AG04450 (cell line): Measurements from ENCODE around the gene CLECL1. TPM values are rescaled to one million over a fixed set of nuclear protein-coding genes. Genes with fewer than 3 reads are reported as not detected.

Experiments
- CTCF ChIA-PET: fragments of 300-600, 350-600 bp; formaldehyde crosslinking; extraction: SDS; loops from one replicate; lab custom pipeline; 2022; ENCODE audit warnings: antibody characterized with exemption, inconsistent platforms; lab: Charles Lee
- POLR2A ChIA-PET: fragments of 350-600 bp; formaldehyde crosslinking; extraction: SDS; loops from one replicate; lab custom pipeline; 2021; ENCODE audit warnings: antibody characterized with exemption, inconsistent platforms; lab: Yijun Ruan, JAX
- DNase-seq: peaks from one replicate; pipeline ENCODE4 v3.0.0-alpha.2; 2011; ENCODE audit warnings: low read depth, low spot score
- H3K27ac ChIP-seq: one replicate; pipeline ENCODE4 v1.5.1; 2012; ENCODE audit warnings: low read depth, low read length, control low read depth
- H3K27me3 ChIP-seq: one replicate; pipeline ENCODE4 v1.6.0; 2012; ENCODE audit warnings: low read length; ENCODE audit not compliant: control insufficient read depth, insufficient read depth
- H3K4me3 ChIP-seq: 2 replicates; pipeline ENCODE4 v1.5.1; 2011; ENCODE audit warnings: mild to moderate bottlenecking, low read depth, low read length, control low read depth
- H3K9me3 ChIP-seq: 2 replicates; pipeline ENCODE4 v1.5.1; 2012; ENCODE audit warnings: low read length; ENCODE audit not compliant: control insufficient read depth, insufficient read depth
- polyA plus RNA-seq: library from polyadenylated mRNA; depleted of rRNA; stranded (reverse); fragments of >200 nt; gene quantifications from 2 replicates; pipeline ENCODE4 v1.2.3, GENCODE V29; 2011
- TF ChIP-seq, protein P1 (sequence below): IDR thresholded peaks from 2 replicates; pipeline ENCODE4 v1.5.1; 2011; ENCODE audit warnings: low read depth, low read length, control low read depth, inconsistent platforms

The CLECL1 gene
- polyA plus RNA-seq, 1 experiment: not detected

DNA sequence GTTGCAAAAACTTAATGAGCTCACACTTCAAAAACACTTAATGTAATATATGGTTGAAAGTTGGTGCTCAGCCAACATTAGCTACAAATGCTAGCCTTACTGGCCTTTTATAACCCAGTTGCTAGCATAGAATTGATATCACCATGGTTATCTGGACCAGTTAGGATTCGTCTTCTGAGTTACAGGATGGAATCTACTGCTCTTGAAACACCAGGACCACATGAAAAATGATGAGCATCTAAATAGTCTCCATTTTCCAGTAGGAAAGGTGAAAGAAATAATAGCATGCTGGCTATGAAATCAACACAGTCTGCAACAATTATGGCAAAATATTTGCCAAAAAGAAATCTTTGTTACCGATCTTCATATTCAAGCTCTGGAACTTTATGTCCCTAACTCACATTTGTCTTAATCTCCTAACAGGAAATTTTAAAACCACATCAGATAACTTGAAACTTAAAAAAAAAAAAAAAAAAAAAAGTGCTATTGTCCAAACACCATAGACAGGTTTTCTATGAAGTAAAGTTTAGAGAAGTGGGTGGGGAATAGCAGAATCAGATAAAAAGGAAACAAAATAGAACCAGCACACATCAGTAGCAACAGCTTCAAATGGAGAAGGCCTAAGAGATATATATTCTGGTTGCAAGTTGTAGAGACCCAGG is 40.5 kb upstream of the CLECL1 start:
- CTCF ChIA-PET: interaction anchor here (1.3 kb wide), 1 partner anchor 23 kb away, joined by 13 read pairs; no protein-coding TSS in a partner anchor
- POLR2A ChIA-PET: no interaction called here
- Histone ChIP-seq H3K27ac (no peak overlapping the region), H3K27me3 (no peaks in the 10 kb centered on the region), H3K4me3 (no peak overlapping the region), H3K9me3 (no peaks in the 10 kb centered on the region)
- no peak for DNase-seq
- TF ChIP-seq, protein P1, sequence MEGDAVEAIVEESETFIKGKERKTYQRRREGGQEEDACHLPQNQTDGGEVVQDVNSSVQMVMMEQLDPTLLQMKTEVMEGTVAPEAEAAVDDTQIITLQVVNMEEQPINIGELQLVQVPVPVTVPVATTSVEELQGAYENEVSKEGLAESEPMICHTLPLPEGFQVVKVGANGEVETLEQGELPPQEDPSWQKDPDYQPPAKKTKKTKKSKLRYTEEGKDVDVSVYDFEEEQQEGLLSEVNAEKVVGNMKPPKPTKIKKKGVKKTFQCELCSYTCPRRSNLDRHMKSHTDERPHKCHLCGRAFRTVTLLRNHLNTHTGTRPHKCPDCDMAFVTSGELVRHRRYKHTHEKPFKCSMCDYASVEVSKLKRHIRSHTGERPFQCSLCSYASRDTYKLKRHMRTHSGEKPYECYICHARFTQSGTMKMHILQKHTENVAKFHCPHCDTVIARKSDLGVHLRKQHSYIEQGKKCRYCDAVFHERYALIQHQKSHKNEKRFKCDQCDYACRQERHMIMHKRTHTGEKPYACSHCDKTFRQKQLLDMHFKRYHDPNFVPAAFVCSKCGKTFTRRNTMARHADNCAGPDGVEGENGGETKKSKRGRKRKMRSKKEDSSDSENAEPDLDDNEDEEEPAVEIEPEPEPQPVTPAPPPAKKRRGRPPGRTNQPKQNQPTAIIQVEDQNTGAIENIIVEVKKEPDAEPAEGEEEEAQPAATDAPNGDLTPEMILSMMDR: no peak

DNA sequence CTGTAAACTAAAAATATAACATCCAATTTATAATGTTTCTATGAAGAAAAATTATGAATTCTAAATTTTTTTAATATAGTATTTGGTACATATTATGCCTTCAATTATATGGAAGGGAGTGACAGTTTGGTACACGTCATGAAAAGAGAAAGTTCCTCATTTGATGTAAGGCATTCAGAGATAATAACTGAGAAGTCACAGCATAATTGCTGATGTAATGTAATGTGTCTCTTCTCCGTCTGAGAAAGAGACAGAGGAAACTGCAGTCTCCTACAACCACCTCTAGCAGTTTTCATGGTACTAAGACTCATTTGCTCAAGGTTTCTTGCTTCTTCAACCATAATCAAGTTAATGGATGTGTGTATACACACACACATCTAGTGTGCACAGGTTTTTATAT is 30.1 kb upstream of the CLECL1 start:
- no peak for DNase-seq
- Histone ChIP-seq H3K9me3 (no peaks in the 10 kb centered on the region), H3K27ac (no peak overlapping the region), H3K4me3 (no peak overlapping the region), H3K27me3 (no peaks in the 10 kb centered on the region)
- ChIA-PET CTCF (interaction anchor here (5.7 kb wide), 1 partner anchor 13 kb away, joined by 60 read pairs; no protein-coding TSS in a partner anchor), POLR2A (no interaction called here)
- TF ChIP-seq, protein P1: no peak

DNA sequence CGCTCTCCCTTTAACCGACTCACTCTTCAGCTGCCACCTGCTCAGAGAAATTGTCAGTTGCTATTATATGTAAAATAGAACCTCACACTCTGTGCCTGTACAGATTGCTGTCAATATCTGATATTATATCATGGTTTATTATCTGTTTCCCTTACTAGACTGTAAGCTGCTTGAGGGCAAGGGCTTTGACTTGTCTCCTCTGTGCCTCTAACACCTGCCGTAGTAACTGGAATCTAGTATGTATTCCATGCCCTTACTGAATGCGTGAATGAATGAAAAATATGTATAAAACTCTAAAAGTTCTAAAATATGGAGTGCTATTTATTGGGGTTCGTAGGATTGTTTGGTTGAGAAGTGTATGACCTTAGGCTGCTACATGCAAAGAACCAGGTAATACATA is 29.5 kb upstream of the CLECL1 start:
- Histone ChIP-seq H3K27ac (no peak overlapping the region), H3K27me3 (no peaks in the 10 kb centered on the region), H3K9me3 (no peaks in the 10 kb centered on the region), H3K4me3 (no peak overlapping the region)
- ChIA-PET POLR2A (no interaction called here), CTCF (interaction anchor here (5.7 kb wide), 1 partner anchor 12 kb away, joined by 60 read pairs; no protein-coding TSS in a partner anchor)
- no peak for DNase-seq
- TF ChIP-seq, protein P1: no peak

DNA sequence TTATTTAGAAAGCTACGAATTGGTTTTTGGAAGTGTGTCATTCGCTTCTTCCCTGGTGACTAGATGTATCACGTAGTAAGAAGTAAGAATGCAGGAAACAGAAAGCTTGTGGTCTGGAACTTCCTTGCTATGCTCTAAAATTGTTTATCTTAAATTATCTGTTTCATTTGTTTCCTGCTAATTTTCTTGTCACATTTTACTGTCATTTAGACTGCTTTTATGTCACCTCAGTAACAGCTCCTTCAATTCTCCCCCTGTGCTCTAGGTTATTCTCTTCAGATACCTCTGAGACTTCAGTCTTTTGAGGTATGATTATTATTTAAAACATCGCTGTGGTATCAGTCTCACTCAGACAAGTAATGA is 28.5 kb upstream of the CLECL1 start:
- no peak overlapping the region for H3K27ac ChIP-seq
- H3K9me3 ChIP-seq: no peaks in the 10 kb centered on the region
- no peaks in the 10 kb centered on the region for H3K27me3 ChIP-seq
- no peak for DNase-seq
- ChIA-PET POLR2A (no interaction called here), CTCF (interaction anchor here (1.0 to 5.7 kb wide), 3 partner anchors 12 to 19 kb away, joined by 3 to 60 read pairs (median 8); no protein-coding TSS in a partner anchor)
- no peak overlapping the region for H3K4me3 ChIP-seq
- TF ChIP-seq, protein P1: no peak

DNA sequence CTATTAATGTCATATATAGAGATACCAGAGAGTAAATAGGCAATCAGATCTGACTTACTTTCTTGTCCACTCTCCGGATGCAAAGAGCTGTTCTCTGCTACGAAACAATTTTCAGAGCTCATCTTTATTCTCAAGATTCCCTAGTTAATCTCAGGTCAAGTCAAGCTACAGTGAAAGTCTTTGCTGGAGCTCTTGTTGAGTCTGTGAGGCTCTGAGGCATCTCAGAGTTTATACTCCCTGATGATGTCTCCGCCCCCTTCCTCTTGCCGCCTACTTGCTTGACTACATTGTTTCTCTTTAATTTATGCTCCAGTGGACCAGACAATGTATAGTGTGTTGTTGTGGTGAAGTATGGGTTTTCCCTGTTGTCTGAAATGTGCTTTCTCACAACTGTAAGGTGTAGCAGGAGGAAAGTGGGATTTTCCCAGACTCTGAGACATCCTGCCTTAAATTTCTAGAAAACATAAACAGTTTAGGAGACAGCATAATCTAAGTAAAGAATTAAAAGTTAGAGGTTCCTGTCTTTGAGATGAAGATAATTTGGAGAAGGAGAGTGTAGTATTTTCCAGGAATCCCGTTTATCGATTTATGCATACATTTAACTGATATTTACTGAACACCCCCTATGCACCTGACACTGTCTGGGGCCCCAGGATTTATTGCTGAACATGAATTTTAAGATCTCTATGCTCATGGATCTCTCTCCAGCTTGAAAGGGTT is 28.0 kb upstream of the CLECL1 start, which contains the start of gene CD69:
Gene CD69, minus strand, starts transcription at position 203 of the 720 bp plus-strand sequence. Its CDS starts 81 bp downstream, at position 122.
- no peaks in the 10 kb centered on the region for H3K27me3 ChIP-seq
- CTCF ChIA-PET: interaction anchor here (0.5 to 5.7 kb wide), 5 partner anchors 11 to 364 kb away, joined by 3 to 60 read pairs (median 4); no protein-coding TSS in a partner anchor
- POLR2A ChIA-PET: no interaction called here
- TF ChIP-seq, protein P1: no peak
- DNase-seq: no peak
- H3K4me3 ChIP-seq: no peak within 1 kb of the TSS
- no peaks in the 10 kb centered on the region for H3K9me3 ChIP-seq
- no peak within 1 kb of the TSS for H3K27ac ChIP-seq
